GM18870 (cell line): Measurements from ENCODE around the gene GRK2.
"Not testable (repeated sequence)": the region's sequence is repeated elsewhere in the genome, so short reads cannot be mapped to it uniquely, and the experiment has no call there.

Experiments used
- ATAC-seq: cut with Tn5 transposase; IDR thresholded peaks from one replicate; pipeline ENCODE4 v1.9.1; 2021; ENCODE audit warnings: moderate library complexity; ENCODE audit not compliant: unreplicated experiment

The GRK2 gene

DNA sequence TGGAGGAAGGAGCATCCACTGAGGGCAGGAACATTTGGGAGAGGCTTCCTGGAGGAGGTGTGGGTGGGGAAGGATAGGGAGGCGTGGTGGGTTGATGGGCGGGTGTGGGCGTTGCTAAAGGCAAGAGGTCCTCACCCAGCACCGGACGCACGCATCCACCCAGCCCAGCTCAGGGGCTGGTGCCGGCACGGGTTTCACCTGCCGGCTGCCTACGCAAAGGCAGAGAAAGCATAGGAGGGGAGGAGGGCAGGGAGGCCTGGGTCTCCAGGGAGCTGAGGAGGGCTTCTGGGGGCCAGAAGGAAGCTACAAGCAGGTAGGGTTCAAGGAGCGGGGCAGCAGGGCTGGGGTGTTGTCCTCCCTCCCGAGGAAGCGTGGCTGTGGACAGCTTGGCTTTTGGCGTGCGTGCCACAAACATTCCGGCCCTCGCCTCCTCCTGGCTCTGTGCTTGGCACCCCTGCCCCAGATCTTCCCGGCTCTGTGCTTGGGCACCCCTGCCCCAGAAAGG lies 44.8 kb downstream of the GRK2 start:
- no peak for ATAC-seq

DNA sequence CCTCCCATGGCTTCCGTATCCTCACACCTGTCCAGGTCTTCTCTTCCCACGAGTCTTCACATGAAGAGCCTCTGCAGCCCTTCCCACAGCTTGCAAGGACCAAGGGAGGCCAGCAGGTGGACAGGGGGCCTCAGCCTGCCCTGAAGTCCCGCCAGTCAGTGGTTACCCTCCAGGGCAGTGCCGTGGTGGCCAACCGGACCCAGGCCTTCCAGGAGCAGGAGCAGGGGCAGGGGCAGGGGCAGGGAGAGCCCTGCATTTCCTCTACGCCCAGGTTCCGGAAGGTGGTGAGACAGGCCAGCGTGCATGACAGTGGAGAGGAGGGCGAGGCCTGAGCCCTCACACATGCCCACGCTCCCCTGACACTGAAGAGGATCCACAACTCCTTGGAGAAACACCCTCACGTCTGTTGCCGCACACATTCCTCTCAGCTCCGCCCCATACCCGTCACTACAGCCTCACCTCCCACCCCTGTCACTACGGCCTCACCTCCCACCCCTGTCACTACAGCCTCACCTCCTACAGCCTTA lies 45.3 kb downstream of the GRK2 start:
- no peak for ATAC-seq

DNA sequence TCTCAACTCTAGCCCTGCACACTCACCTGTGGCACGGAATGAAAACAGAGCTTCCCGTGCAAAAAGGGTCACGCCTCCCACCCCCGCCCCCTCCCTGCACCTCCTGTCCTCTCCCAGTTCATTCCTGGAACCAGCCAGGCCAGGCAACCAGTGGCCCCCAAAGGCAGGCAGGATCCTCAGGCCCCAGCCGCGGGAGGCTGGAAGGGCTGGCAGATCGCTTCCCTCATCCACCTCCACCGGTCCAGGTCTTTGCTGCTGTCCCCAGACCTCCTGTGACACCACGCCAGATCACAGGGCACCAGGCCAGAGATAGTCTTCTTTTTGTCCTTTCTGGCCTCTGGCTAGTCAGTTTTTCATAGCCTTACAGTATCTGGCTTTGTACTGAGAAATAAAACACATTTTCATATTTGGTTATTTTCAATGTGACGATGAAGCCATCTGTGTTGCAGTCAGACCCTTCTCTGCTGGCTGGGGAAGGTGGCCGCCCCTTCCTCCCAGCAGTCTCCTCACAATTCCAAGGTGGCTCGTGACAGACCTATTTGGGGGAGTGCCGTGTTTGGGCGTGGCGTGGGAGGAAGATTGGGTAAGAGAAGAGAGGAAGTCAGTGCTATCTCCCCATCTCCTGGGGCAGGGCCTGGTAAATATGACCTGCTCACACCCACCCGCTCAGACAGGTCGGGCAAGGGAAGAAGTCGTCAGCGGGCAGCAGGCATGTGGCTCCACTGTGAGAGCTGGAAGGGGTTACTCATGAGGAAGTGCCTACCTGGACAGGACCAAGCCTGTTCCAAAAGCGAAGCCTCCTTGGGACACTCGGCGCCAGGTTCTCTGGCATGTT lies 46.1 kb downstream of the GRK2 start:
- ATAC-seq = no peak

DNA sequence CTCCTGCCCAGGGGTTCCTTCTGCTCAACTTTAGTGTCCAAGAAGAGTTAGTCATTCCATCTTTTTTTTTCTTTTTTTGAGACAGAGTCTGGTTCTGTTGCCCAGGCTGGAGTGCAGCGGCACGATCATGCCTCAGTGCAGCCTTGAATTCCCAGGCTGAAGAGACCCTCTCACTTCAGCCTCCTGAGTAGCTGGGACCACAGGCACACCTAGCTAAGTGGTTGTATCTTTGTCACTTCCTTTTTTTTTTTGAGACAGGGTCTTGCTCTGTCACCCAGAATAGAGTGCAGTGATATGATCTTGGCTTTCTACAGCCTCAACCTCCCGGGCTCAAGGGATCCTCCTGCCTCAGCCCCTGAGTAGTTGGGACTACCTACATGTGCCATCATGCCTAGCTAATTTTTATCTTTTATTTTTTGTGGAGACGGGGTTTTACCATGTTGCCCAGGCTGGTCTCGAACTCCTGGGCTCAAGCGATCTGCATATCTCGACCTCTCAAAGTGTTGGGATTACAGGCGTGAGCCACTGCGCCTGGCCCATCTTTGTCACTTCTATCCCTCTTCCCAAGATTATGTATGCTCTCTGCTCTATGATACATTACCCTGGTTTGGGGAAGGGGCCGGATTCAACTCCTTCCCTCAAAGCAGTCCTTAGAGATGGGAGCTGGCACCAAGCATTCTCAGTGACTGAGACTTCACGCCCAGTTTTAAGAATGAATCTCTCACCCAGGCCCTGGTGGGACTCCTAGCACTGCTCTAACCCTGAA lies 47.0 kb downstream of the GRK2 start:
- ATAC-seq = no peak

DNA sequence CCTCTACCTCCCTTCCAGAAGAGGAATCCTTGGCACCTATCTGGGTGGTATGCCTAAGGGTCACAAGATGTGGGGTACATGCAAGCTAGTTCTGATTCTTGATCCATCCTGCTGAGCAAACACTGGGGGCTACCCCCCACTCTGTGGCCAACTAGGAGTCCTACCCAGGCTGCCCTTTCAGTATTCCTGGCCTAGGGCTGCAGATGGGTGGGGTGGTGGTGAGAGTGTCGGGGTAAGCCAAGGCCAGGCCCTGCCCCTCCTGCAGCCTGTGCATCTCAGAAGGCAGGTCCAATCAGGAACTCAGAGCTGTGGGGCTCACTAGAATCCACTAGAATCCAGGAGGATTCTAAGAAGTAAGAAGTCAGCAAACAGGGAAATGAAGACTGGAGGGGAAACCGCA lies 47.9 kb downstream of the GRK2 start:
- no peak for ATAC-seq

DNA sequence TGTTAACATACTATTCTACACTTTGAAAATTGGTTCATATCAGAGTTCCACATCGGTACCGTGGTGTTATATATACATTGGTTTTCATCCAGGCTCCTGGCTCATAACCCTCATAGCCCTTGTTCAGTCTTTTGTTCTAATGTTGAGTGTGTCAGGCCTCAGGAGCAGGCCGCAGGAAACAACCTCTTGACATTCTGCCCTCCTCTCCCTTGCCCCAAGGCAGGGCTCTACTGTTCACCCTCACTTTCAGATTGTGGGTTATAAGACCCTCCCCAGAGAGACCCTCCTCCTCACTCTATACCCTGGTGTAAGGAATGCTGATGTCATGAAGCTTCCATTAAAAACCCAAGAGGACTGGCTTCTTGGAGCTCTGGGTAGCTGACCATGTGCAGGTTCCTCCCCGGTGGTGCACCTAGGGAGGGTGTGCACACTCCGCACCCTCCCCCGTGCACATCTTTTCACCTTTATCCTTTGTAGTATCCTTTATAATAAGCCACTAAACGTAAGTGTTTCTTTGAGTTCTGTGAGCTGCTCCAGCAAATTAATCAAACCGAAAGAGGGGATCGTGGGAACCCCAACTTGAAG lies 49.1 kb downstream of the GRK2 start:
- no peak for ATAC-seq

DNA sequence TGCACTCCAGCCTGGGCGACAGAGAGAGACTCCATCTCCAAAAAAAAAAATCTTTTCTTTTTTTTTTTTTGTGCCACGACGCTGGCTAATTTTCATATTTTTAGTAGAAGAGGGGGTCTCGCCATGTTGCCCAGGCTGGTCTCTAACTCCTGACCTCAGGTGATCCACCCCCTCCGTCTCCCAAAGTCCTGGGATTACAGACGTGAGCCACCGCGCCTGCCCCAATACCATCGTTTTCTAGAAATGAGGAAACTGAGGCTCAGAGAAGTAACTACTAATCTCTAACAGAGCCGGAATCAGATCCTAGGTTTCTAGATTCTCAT lies 50.6 kb downstream of the GRK2 start:
- no peak for ATAC-seq

DNA sequence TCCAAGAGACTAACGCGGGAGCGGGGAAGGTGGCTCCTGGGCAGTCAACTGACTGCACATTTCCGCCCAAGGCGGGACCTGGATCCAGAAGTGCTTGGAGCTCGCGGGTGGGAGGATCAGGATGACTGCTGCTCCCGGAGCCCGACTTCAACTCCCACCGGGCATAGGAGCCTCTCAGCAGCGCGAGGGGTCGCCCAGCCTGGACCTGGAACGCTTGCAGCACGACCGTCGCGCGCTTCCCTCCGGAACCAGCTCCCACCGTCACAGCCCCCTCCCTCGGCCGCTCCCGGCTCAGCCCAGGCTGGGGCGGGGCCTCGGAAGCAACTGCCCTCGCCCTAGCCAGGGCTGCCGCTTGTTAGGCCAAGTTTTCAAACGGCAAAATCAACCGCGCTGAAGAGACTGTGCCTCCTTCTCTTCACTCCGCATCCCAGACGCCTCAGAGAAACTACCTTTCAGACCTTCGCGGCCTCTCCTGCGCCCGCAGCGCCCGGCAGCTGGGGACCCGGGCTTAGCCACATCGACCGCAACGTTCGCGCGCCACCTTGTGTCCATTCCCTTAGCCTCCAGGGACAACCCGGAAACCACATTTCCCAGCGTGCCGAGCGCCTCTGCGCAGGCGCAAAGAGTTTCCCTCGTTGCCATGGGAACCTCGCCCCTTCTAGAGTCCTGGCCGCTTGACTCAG lies 51.1 kb downstream of the GRK2 start:
- ATAC-seq = peak; percentile 70

DNA sequence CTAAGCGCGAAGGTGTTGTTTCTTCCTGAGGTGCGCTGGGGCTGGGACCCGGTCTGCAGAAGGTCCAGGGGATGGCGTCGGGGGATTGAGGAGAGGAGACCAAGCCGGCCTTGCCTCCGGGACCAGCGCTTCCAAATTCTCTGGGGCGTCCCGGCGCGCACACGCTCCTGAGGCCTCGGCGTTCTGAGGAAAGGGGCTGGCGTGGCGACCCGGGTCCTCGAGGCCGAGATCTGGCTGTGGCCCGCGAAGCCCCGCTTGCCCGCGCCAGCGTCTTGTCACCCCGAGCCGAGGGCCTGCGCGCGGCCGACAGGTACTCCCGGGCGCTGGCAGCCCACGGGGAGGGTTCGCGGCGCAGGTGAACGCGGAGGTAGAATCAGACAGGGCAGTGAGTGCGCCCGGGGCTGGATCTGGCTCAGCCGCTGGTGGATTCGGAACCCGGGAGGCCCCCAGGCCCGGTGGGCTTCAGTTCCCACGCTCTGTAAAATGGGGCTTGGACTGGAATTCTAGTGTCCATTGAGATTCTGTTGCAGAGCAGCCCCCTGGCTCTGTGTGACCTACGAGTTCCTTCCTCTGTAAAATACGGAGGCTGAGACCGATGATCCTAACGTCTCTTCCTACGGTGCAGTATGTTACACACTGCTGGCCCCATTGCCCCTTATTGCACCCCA lies 51.7 kb downstream of the GRK2 start:
- peak; percentile 9 for ATAC-seq

DNA sequence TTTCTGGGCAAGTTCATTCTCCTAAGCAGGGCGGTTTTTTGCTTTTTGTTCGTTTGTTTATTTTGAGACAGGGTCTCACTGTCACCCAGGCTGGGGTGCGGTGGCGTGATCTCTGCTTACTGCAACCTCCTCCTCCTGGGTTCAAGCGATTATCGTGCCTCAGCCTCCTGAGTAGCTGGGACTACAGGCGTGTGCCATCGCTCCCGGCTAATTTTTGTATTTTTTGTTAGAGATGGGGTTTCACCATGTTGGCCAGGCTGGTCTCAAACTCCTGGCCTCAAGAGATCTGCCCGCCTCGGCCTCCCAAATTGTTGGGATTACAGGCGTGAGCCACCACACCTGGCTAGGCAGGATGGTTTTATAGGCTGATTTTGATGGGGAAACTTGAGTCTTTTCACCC lies 52.6 kb downstream of the GRK2 start:
- ATAC-seq = not testable (repeated sequence)

DNA sequence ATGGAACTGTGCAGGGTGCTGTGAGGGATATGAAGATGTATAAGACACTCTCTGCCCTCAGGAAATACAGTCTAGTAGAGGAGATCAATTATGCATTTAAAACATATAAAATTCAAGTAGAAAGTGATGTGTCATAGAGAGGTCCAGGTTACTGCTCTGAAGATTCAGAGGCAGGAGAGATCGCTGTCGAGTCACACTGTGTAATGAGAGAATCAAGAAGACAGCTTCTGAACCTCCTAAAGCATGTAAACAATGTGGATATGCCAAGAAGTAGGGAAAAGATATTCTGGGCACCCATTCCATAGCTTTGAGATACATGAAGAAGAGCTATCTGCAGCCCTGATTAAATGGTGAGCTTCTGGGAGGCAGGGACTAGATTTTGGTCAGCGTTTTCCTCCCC lies 53.7 kb downstream of the GRK2 start:
- ATAC-seq = no peak

DNA sequence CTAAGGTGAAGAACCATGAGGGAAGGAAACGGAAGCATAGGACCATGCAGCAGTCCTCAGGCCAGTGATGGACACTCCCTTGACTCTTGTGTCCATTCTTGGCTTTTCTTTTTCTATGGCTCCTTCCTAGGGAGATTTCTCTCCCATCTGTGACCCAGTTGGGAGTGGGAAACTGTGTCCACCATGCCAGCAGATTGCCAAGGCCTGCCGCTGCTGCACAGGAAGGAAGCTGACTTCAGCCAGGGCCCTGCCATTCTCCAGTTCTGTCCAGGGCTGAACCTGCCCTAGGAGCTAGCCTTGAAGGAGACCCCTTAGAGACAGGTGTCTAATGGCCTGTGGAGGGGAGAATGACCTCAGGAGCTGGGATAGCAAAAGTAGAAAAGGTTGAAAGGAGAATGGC lies 54.4 kb downstream of the GRK2 start:
- no peak for ATAC-seq

DNA sequence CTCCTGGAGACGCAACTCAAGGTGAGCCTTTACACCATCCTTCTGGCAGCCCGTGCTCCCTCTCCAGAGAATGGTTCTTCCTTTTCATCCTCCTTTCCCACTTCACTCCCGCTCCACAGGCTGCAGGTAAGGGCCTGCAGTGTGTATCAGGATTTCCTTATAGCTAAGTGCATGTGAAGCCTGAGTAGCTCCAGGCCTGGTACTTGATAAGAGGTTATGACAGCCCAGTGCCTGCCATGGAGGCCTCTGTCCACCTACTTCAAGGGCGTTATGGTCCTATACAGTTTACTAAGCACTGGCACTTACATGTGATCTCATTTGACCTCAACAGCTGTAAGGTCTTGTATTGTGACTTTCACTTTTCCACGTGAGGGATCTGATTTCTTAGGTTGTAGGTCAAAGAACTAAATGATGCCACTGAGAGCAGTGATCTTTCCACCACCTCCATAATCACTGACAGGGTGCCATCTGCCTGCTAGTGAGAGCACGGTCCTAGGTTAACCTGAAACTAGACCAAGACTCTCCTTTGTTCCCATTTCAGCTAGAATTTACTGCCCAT lies 55.1 kb downstream of the GRK2 start:
- ATAC-seq = no peak

DNA sequence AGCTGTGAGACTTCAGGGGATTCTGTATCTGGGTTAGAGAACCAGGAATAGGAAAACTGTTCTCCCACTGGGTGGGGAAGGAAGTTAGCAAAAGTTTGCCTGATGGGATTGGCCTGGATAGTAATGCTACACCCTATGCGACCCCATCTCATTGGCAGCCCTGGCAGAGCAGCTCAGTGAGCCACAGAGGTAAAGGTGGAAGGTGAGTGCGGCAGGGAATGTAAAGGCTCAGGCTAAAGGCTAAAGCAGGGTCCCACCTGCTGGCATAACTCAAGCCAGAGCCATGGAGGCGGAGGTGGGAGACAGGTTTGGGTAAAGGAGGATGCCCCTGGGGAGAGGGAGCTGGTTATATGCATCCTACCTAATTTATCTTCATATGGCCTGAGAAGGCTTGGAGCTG lies 55.8 kb downstream of the GRK2 start:
- no peak for ATAC-seq

DNA sequence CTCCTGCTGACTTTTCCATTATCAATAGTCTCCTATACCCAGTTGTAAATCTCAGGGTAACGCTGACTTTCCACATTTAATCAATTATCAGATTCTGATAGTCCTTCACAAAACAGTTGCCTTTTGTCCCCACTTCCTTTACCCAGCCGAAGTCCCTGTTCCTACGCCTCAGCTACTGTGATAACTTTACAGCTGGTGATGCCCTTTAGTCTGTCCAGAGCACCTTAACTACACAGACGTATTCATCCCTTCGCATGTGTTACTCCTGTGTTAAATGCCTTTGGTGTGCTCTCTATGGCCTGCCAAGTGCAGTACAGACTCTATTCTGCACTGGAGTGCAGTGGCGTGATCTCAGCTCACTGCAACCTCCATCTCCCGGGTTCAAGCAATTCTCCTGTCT lies 57.3 kb downstream of the GRK2 start:
- ATAC-seq = no peak

DNA sequence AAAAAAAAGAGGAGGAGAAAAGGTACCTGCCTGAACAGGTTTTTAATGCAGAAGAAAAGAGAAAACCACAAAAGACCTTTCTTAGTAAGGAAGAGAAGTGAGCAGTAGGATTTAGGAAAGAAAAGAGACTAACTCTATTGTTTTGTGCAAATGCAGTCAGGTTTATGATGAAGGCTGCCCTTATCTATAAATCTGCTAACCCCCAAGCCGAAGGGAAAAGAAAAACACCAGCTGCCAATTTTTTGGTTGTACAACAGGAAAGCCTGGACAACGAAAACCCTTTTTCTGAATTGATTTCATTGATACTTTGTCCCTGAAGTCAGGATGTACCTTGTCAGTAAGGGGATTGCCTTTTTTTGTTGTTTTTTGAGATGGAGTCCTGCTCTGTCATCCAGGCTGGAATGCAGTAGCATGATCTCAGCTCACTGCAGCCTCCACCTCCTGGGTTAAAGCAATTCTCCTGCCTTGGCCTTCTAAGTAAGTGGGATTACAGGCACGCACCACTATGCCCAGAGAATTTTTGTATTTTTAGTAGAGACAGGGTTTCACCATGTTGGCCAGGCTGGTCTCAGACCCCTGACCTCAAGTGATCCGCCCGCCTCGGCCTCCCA lies 65.9 kb downstream of the GRK2 start:
- ATAC-seq = no peak
